GM20431 (cell line): ENCODE results near the gene ECE2.
"Not testable (repeated sequence)": the region's sequence is repeated elsewhere in the genome, so short reads cannot be mapped to it uniquely, and the experiment has no call there.

Source experiments
- in situ Hi-C: fragments of 300-500 bp; cut with MseI, MboI; formaldehyde crosslinking; loops from one replicate; pipeline ENCODE4 v1.15.0; 2020; ENCODE audit warnings: low sequenced_read_pairs; ENCODE audit not compliant: unreplicated experiment

ECE2 gene

GRCh38 chr3:184261270-184261853, 14.5 kb upstream of the ECE2 start, which contains the start of gene CAMK2N2:
CAMK2N2 (minus strand) TSS chr3:184261553; CDS start chr3:184261285, 268 bp downstream.
- in situ Hi-C loops: no loop called here

GRCh38 chr3:184261854-184262763, 13.7 kb upstream of the ECE2 start:
- in situ Hi-C loops: no loop called here

- in situ Hi-C loops: no loop called here
Measured at GRCh38 chr3:184262764-184263179, 13.1 kb upstream of the ECE2 start.

- in situ Hi-C loops: not testable (repeated sequence)
Measured at GRCh38 chr3:184267249-184267648, 8.6 kb upstream of the ECE2 start.

GRCh38 chr3:184272269-184272668, 3.6 kb upstream of the ECE2 start:
- in situ Hi-C loops: no loop called here

- in situ Hi-C loops: no loop called here
Measured at GRCh38 chr3:184275381-184275701, 481 bp upstream of the ECE2 start.

- in situ Hi-C loops: no loop called here
Measured at GRCh38 chr3:184277366-184277765, 1.5 kb downstream of the ECE2 start.

- in situ Hi-C loops: loop anchor here (10.0 kb wide), 1 partner anchor 388 kb away; no protein-coding TSS in a partner anchor
Measured at GRCh38 chr3:184282941-184283340, 7.1 kb downstream of the ECE2 start.

GRCh38 chr3:184283681-184284080, 7.9 kb downstream of the ECE2 start:
- in situ Hi-C loops: loop anchor here (10.0 kb wide), 1 partner anchor 389 kb away; no protein-coding TSS in a partner anchor

- in situ Hi-C loops: loop anchor here (10.0 kb wide), 1 partner anchor 390 kb away; no protein-coding TSS in a partner anchor
Measured at GRCh38 chr3:184284696-184285095, 8.9 kb downstream of the ECE2 start.

- in situ Hi-C loops: loop anchor here (10.0 kb wide), 1 partner anchor 395 kb away; no protein-coding TSS in a partner anchor
Measured at GRCh38 chr3:184289426-184289938, 13.7 kb downstream of the ECE2 start.

- in situ Hi-C loops: no loop called here
Measured at GRCh38 chr3:184290331-184290730, 14.5 kb downstream of the ECE2 start.

- in situ Hi-C loops: no loop called here
Measured at GRCh38 chr3:184291044-184291737, 15.4 kb downstream of the ECE2 start.

GRCh38 chr3:184291738-184292445, 16.1 kb downstream of the ECE2 start:
- in situ Hi-C loops: no loop called here

GRCh38 chr3:184295771-184296170, 19.9 kb downstream of the ECE2 start:
- in situ Hi-C loops: no loop called here

GRCh38 chr3:184296616-184297015, 20.8 kb downstream of the ECE2 start:
- in situ Hi-C loops: no loop called here

- in situ Hi-C loops: no loop called here
Measured at GRCh38 chr3:184298759-184299487, 23.1 kb downstream of the ECE2 start, which contains the start of gene PSMD2. PSMD2 (plus strand) TSS chr3:184299241; CDS start chr3:184299267, 26 bp downstream.

- in situ Hi-C loops: no loop called here
Measured at GRCh38 chr3:184299488-184300377, 23.9 kb downstream of the ECE2 start.
